Bronchial epithelial cell (primary cell): Measurements from ENCODE around the gene ABL1. TPM values are rescaled to one million over a fixed set of nuclear protein-coding genes. Genes with fewer than 3 reads are reported as not detected.
A peak's percentile ranks its signal among the peaks of the same experiment; 100 is the strongest.

Experiments
- DNase-seq: peaks from one replicate; pipeline ENCODE4 v3.0.0-alpha.2; 2010; ENCODE audit warnings: low read depth
- FAIRE-seq: peaks from 2 replicates; lab custom pipeline; 2011; peaks lifted over from hg19 to GRCh38; lab: Jason Lieb, UNC
- H3K27me3 ChIP-seq: 2 replicates; pipeline ENCODE4 v1.5.1; 2011; ENCODE audit warnings: low read length; ENCODE audit not compliant: control insufficient read depth, insufficient read depth
- H3K36me3 ChIP-seq: 2 replicates; pipeline ENCODE4 v1.5.1; 2011; ENCODE audit warnings: low read length; ENCODE audit not compliant: control insufficient read depth, insufficient read depth
- H3K4me3 ChIP-seq: 2 replicates; pipeline ENCODE4 v1.5.1; 2011; ENCODE audit warnings: mild to moderate bottlenecking, low read depth, low read length, control low read depth
- total RNA-seq: library from RNA; depleted of rRNA; stranded (reverse); fragments of >200 nt; gene quantifications from 2 replicates; pipeline ENCODE4 v1.2.1, GENCODE V29; 2014
- TF ChIP-seq, protein P1 (sequence below): IDR thresholded peaks from 2 replicates; pipeline ENCODE4 v1.5.1; 2011; ENCODE audit warnings: mild to moderate bottlenecking, moderate library complexity, low read length, control low read depth, inconsistent platforms; ENCODE audit not compliant: insufficient read depth, severe bottlenecking

Gene ABL1
- total RNA-seq, result 17.6 and 20.1 TPM in 2 replicates

- no peak for FAIRE-seq
- H3K4me3 ChIP-seq, result peak within 1 kb of the TSS; percentile 45
- H3K27me3 ChIP-seq, result no peaks in the 10 kb centered on the region
- TF ChIP-seq, protein P1, sequence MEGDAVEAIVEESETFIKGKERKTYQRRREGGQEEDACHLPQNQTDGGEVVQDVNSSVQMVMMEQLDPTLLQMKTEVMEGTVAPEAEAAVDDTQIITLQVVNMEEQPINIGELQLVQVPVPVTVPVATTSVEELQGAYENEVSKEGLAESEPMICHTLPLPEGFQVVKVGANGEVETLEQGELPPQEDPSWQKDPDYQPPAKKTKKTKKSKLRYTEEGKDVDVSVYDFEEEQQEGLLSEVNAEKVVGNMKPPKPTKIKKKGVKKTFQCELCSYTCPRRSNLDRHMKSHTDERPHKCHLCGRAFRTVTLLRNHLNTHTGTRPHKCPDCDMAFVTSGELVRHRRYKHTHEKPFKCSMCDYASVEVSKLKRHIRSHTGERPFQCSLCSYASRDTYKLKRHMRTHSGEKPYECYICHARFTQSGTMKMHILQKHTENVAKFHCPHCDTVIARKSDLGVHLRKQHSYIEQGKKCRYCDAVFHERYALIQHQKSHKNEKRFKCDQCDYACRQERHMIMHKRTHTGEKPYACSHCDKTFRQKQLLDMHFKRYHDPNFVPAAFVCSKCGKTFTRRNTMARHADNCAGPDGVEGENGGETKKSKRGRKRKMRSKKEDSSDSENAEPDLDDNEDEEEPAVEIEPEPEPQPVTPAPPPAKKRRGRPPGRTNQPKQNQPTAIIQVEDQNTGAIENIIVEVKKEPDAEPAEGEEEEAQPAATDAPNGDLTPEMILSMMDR, result no peak
- H3K36me3 ChIP-seq, result no peaks in the 10 kb centered on the region
- peak; percentile 70 for DNase-seq
These were observed at the start of gene ABL1 for GRCh38 chr9:130834371-130835336. ABL1 (plus strand) TSS chr9:130835254; CDS start chr9:130835447, 193 bp downstream.

GRCh38 chr9:130785940-130786508 is 49.0 kb upstream of the ABL1 start:
- Histone ChIP-seq H3K36me3 (no peaks in the 10 kb centered on the region), H3K27me3 (no peaks in the 10 kb centered on the region), H3K4me3 (no peak overlapping the region)
- TF ChIP-seq, protein P1, result no peak
- no peak for FAIRE-seq
- DNase-seq, result no peak

GRCh38 chr9:130786526-130786925 is 48.5 kb upstream of the ABL1 start:
- no peaks in the 10 kb centered on the region for H3K36me3 ChIP-seq
- TF ChIP-seq, protein P1, result no peak
- no peak for FAIRE-seq

GRCh38 chr9:130789747-130790672 is 45.0 kb upstream of the ABL1 start:
- TF ChIP-seq, protein P1, result no peak
- FAIRE-seq, result no peak
- Histone ChIP-seq H3K4me3 (no peak overlapping the region), H3K27me3 (no peaks in the 10 kb centered on the region), H3K36me3 (no peaks in the 10 kb centered on the region)
- no peak for DNase-seq

More at GRCh38 chr9:130786526-130786925, 48.5 kb upstream of the ABL1 start:
- DNase-seq, result no peak
- no peaks in the 10 kb centered on the region for H3K27me3 ChIP-seq
- H3K4me3 ChIP-seq, result no peak overlapping the region

- Histone ChIP-seq H3K27me3 (no peaks in the 10 kb centered on the region), H3K36me3 (no peaks in the 10 kb centered on the region), H3K4me3 (no peak overlapping the region)
- DNase-seq, result no peak
- no peak for FAIRE-seq
- TF ChIP-seq, protein P1, result no peak
These were observed 43.7 kb upstream of the ABL1 start for GRCh38 chr9:130791303-130791894.
